Endothelial cell of umbilical vein (primary cell): Measurements from ENCODE around the gene TMEM185A.
"Not testable (repeated sequence)": the region's sequence is repeated elsewhere in the genome, so short reads cannot be mapped to it uniquely, and the experiment has no call there.

Source experiments
- CTCF ChIP-seq, 2 donors: IDR thresholded peaks; 1 replicate in 1 of 2; 2 replicates in 1 of 2; pipeline ENCODE4 v1.5.1; 2011; ENCODE audit warnings: low read length in 2 of 2, mild to moderate bottlenecking in 2 of 2, moderate library complexity in 2 of 2, control low read depth in 1 of 2, inconsistent platforms in 1 of 2, low read depth in 1 of 2; ENCODE audit not compliant: insufficient read depth in 1 of 2; ENCODE audit errors: extremely low read depth in 1 of 2
- EZH2 ChIP-seq: IDR thresholded peaks from 2 replicates; pipeline ENCODE4 v1.6.1; 2012; ENCODE audit warnings: borderline replicate concordance, low read depth, mild to moderate bottlenecking, moderate library complexity, low read length, inconsistent platforms; ENCODE audit not compliant: severe bottlenecking
- FOS ChIP-seq: IDR thresholded peaks from 2 replicates; pipeline ENCODE4 v1.6.1; 2011; ENCODE audit warnings: mild to moderate bottlenecking, low read length, moderate library complexity, borderline replicate concordance; ENCODE audit not compliant: insufficient read depth
- MAX ChIP-seq: IDR thresholded peaks from 2 replicates; pipeline ENCODE4 v1.6.1; 2011; ENCODE audit not compliant: insufficient read depth, insufficient read length
- POLR2A ChIP-seq: IDR thresholded peaks from 2 replicates; pipeline ENCODE4 v1.6.1; 2012; ENCODE audit warnings: low read depth, mild to moderate bottlenecking, control low read depth, low read length
- POLR2AphosphoS5 ChIP-seq: IDR thresholded peaks from 2 replicates; pipeline ENCODE4 v1.6.1; 2012; ENCODE audit warnings: low read depth, mild to moderate bottlenecking, control low read depth, low read length, moderate library complexity; ENCODE audit not compliant: insufficient read depth

- TF ChIP-seq POLR2A; CTCF (IDR thresholded peaks at IDR 0.05; ENCODE audit: extremely low read depth in 1 of 2, insufficient read depth in 1 of 2, low read depth in 1 of 2, low read length in 2 of 2); FOS; EZH2; POLR2AphosphoS5; MAX: not testable (repeated sequence)
Observed at GRCh38 chrX:149550454-149550853, 81.1 kb downstream of the TMEM185A start.
